H1 (cell line): ENCODE measurements around the gene REPS1. TPM values are rescaled to one million over a fixed set of nuclear protein-coding genes. Genes with fewer than 3 reads are reported as not detected.

Source experiments
- BRCA1 ChIP-seq: IDR thresholded peaks from 2 replicates; pipeline ENCODE4 v1.6.1; 2012; ENCODE audit warnings: low read depth, low read length, improper control_type of control experiment
- CBX5 ChIP-seq: fragments of 300-800, 300-1000 bp; sonication (generic); IDR thresholded peaks from 2 replicates; pipeline ENCODE4 v1.7.1; 2016; ENCODE audit warnings: antibody characterized with exemption, low read length, low read depth
- CHD2 ChIP-seq: IDR thresholded peaks from 2 replicates; pipeline ENCODE4 v1.6.1; 2012; ENCODE audit warnings: low read length, improper control_type of control experiment
- KDM4A ChIP-seq: IDR thresholded peaks from one replicate; pipeline ENCODE4 v1.7.1; 2012; ENCODE audit warnings: low read depth, mild to moderate bottlenecking, moderate library complexity, low read length, inconsistent platforms; ENCODE audit not compliant: severe bottlenecking
- NANOG ChIP-seq: IDR thresholded peaks from 2 replicates; pipeline ENCODE4 v1.6.1; 2011; ENCODE audit warnings: low read length, low read depth, mild to moderate bottlenecking, inconsistent platforms; ENCODE audit not compliant: insufficient read depth, poor library complexity, severe bottlenecking
- PHF8 ChIP-seq: fragments of 200-600 bp; sonication (generic); conservative IDR thresholded peaks from 2 replicates; pipeline ENCODE4 v1.7.1; 2012; ENCODE audit warnings: low read depth, mild to moderate bottlenecking, inconsistent platforms, low read length, moderate library complexity
- RAD21 ChIP-seq, 2 experiments: IDR thresholded peaks in 1 of 2; conservative IDR thresholded peaks in 1 of 2; 2 replicates each; pipeline ENCODE4 v1.6.1; 2011; ENCODE audit warnings: low read depth in 2 of 2, low read length in 2 of 2, improper control_type of control experiment in 1 of 2, inconsistent platforms in 1 of 2, mild to moderate bottlenecking in 1 of 2, moderate library complexity in 1 of 2
- SP4 ChIP-seq: IDR thresholded peaks from 2 replicates; pipeline ENCODE4 v1.6.1; 2012; ENCODE audit warnings: low read length, inconsistent platforms
- YY1 ChIP-seq: IDR thresholded peaks from 2 replicates; pipeline ENCODE4 v1.6.1; 2011; ENCODE audit warnings: low read depth, mild to moderate bottlenecking, low read length
- polyA plus RNA-seq, 7 experiments: library from polyadenylated mRNA; depleted of rRNA in 3 of 7; stranded (reverse) in 5 of 7; unstranded in 2 of 7; fragments of >200 nt in 5 of 7; fragments of 200-250 nt in 2 of 7; gene quantifications; 1 replicate in 5 of 7; 2 replicates in 1 of 7; 4 replicates in 1 of 7; pipeline versions ENCODE4 v1.2.1 to v1.2.3, GENCODE V29; 2011 to 2013; ENCODE audit warnings: missing spikeins in 2 of 7, mixed read lengths in 2 of 7
- total RNA-seq: library from RNA; stranded (reverse); fragmentation: NEBNext Ultra II Directional; extraction: Animal tissue kit (Norgen Biotek cat#: 25700); gene quantifications from 2 replicates; pipeline ENCODE4 v1.2.1, GENCODE V29; 2021
- TF ChIP-seq, protein P1 (sequence below): fragments of 300-600 bp; sonication (generic); IDR thresholded peaks from 2 replicates; pipeline ENCODE4 v1.7.1; 2012; ENCODE audit warnings: low read length, moderate library complexity, mild to moderate bottlenecking, inconsistent platforms; ENCODE audit not compliant: insufficient replicate concordance

REPS1 gene
- total and polyA plus RNA-seq, 2 of the 8 experiments (the other 6 are each of a cell fraction or from before 2014, with no cell fraction given), result 52.1 to 68.9 TPM

DNA sequence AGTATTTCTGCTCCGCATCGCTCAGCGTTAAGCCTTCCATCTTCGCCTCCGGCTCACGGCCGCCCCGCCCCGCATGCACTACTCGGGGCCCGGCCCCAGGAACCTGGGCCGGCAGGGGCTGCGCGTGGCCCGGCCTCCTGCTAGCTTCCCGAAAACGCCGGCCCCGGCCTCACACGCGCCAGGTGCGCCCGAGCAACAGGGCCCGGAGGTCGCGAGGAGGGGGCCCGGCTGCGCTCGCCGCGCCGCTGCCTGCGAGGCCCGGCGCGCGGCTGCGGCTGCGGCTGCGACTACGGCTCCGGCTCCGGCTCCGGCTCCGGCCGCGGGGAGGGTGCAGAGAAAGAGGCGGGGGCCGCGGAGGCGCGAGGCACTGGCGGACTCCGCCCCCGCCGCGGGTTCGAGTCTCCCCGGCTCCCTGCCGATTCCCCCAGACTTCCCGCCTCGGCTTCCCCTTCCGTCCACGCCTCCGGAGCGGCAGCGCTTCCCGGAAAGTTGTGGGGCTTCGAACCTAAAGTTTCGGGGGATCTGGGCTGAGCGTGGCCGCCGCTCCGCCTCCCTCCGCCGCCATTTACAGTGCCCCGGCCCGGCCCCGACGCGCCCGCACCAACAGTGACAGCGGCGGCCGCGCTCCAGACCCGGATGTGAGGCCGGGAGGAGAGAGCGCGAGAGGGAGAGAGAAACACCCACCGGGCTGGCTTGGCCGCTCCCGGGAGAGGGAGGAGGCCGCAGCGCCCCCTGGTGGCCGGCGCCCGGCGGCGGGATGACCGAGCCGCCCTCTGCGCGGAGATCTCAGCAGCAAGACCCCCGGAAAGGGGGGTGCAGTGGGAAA is at the start of gene REPS1 (continued):
- TF ChIP-seq, protein P1, sequence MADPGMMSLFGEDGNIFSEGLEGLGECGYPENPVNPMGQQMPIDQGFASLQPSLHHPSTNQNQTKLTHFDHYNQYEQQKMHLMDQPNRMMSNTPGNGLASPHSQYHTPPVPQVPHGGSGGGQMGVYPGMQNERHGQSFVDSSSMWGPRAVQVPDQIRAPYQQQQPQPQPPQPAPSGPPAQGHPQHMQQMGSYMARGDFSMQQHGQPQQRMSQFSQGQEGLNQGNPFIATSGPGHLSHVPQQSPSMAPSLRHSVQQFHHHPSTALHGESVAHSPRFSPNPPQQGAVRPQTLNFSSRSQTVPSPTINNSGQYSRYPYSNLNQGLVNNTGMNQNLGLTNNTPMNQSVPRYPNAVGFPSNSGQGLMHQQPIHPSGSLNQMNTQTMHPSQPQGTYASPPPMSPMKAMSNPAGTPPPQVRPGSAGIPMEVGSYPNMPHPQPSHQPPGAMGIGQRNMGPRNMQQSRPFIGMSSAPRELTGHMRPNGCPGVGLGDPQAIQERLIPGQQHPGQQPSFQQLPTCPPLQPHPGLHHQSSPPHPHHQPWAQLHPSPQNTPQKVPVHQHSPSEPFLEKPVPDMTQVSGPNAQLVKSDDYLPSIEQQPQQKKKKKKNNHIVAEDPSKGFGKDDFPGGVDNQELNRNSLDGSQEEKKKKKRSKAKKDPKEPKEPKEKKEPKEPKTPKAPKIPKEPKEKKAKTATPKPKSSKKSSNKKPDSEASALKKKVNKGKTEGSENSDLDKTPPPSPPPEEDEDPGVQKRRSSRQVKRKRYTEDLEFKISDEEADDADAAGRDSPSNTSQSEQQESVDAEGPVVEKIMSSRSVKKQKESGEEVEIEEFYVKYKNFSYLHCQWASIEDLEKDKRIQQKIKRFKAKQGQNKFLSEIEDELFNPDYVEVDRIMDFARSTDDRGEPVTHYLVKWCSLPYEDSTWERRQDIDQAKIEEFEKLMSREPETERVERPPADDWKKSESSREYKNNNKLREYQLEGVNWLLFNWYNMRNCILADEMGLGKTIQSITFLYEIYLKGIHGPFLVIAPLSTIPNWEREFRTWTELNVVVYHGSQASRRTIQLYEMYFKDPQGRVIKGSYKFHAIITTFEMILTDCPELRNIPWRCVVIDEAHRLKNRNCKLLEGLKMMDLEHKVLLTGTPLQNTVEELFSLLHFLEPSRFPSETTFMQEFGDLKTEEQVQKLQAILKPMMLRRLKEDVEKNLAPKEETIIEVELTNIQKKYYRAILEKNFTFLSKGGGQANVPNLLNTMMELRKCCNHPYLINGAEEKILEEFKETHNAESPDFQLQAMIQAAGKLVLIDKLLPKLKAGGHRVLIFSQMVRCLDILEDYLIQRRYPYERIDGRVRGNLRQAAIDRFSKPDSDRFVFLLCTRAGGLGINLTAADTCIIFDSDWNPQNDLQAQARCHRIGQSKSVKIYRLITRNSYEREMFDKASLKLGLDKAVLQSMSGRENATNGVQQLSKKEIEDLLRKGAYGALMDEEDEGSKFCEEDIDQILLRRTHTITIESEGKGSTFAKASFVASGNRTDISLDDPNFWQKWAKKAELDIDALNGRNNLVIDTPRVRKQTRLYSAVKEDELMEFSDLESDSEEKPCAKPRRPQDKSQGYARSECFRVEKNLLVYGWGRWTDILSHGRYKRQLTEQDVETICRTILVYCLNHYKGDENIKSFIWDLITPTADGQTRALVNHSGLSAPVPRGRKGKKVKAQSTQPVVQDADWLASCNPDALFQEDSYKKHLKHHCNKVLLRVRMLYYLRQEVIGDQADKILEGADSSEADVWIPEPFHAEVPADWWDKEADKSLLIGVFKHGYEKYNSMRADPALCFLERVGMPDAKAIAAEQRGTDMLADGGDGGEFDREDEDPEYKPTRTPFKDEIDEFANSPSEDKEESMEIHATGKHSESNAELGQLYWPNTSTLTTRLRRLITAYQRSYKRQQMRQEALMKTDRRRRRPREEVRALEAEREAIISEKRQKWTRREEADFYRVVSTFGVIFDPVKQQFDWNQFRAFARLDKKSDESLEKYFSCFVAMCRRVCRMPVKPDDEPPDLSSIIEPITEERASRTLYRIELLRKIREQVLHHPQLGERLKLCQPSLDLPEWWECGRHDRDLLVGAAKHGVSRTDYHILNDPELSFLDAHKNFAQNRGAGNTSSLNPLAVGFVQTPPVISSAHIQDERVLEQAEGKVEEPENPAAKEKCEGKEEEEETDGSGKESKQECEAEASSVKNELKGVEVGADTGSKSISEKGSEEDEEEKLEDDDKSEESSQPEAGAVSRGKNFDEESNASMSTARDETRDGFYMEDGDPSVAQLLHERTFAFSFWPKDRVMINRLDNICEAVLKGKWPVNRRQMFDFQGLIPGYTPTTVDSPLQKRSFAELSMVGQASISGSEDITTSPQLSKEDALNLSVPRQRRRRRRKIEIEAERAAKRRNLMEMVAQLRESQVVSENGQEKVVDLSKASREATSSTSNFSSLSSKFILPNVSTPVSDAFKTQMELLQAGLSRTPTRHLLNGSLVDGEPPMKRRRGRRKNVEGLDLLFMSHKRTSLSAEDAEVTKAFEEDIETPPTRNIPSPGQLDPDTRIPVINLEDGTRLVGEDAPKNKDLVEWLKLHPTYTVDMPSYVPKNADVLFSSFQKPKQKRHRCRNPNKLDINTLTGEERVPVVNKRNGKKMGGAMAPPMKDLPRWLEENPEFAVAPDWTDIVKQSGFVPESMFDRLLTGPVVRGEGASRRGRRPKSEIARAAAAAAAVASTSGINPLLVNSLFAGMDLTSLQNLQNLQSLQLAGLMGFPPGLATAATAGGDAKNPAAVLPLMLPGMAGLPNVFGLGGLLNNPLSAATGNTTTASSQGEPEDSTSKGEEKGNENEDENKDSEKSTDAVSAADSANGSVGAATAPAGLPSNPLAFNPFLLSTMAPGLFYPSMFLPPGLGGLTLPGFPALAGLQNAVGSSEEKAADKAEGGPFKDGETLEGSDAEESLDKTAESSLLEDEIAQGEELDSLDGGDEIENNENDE, result no peak
- peak; percentile 90 for TF ChIP-seq YY1
- TF ChIP-seq NANOG, result no peak
- TF ChIP-seq RAD21 (IDR thresholded peaks at IDR 0.05 in 1 of 2, conservative IDR thresholded peaks at IDR 0.05 in 1 of 2; ENCODE audit: low read depth in 2 of 2, low read length in 2 of 2), result peak; percentile 68 to 77
- peak; percentile 93 for TF ChIP-seq PHF8
- 0 out of 2 replicates have a peak, but pooled peaks have one; percentile 25 for TF ChIP-seq SP4
- peak; percentile 58 for TF ChIP-seq KDM4A
- peak; percentile 75 for TF ChIP-seq CHD2
- TF ChIP-seq CBX5, result no peak
- no peak for TF ChIP-seq BRCA1
